Upper lobe of left lung (tissue), 6 donors: ENCODE data around the gene MYDGF. TPM values are rescaled to one million over a fixed set of nuclear protein-coding genes. Genes with fewer than 3 reads are reported as not detected.

Experiments used
- ATAC-seq, 2 donors: fragments of 200-7000 bp; cut with Tn5 transposase; one replicate each; pipeline ENCODE4 v1.9.1; 2022; ENCODE audit warnings: mild to moderate bottlenecking in 2 of 2, moderate library complexity in 2 of 2; ENCODE audit not compliant: low FRiP score in 2 of 2
- DNase-seq, 2 donors: peaks; one replicate each; pipeline ENCODE4 v3.0.0-alpha.2; 2019 to 2020
- H3K27ac ChIP-seq, 4 donors: fragments of 200-600 bp; sonication (generic); one replicate each; pipeline ENCODE4 v1.5.1; 2016 to 2019
- H3K27me3 ChIP-seq, 4 donors: fragments of 200-600 bp; sonication (generic); one replicate each; pipeline ENCODE4 v1.5.1; 2017 to 2019
- H3K36me3 ChIP-seq, 4 donors: fragments of 200-600 bp; sonication (generic); one replicate each; pipeline ENCODE4 v1.5.1; 2016 to 2019
- H3K4me1 ChIP-seq, 4 donors: fragments of 200-600 bp; sonication (generic); one replicate each; pipeline ENCODE4 v1.5.1; 2018 to 2019
- H3K4me3 ChIP-seq, 4 donors: fragments of 200-600 bp; sonication (generic); one replicate each; pipeline ENCODE4 v1.5.1; 2017 to 2019; ENCODE audit warnings: mild to moderate bottlenecking in 2 of 4, moderate library complexity in 1 of 4
- H3K9me3 ChIP-seq, 4 donors: fragments of 200-600 bp; sonication (generic); one replicate each; pipeline ENCODE4 v1.5.1; 2018 to 2019
- CTCF ChIP-seq, 6 experiments: fragments of 450-650 bp in 4 of 6; fragments of 200-600 bp in 2 of 6; sonication (generic) in 2 of 6; IDR thresholded peaks; one replicate each; pipeline ENCODE4 v1.5.1; 2016 to 2019; ENCODE audit warnings: antibody characterized with exemption in 6 of 6
- EP300 ChIP-seq, 4 donors: sonication (generic); formaldehyde crosslinking; IDR thresholded peaks; one replicate each; pipeline ENCODE4 v1.5.1; 2017; ENCODE audit warnings: antibody characterized with exemption in 4 of 4, control low read depth in 2 of 4
- POLR2A ChIP-seq, 4 donors: fragments of 450-650 bp; IDR thresholded peaks; one replicate each; pipeline ENCODE4 v1.5.1; 2016 to 2017; ENCODE audit warnings: antibody characterized with exemption in 4 of 4, mild to moderate bottlenecking in 2 of 4
- POLR2AphosphoS5 ChIP-seq, 2 donors: sonication (generic); formaldehyde crosslinking; IDR thresholded peaks; one replicate each; pipeline ENCODE4 v1.5.1; 2017; ENCODE audit warnings: antibody characterized with exemption in 2 of 2
- WGBS, 2 donors: methylation state at CpG; one replicate each; pipeline ENCODE4 v1.1.5; 2017 to 2018; 5-methylcytosine and 5-hydroxymethylcytosine counted together
- total RNA-seq, 6 donors: library from RNA; depleted of rRNA in 4 of 6; stranded (reverse); fragments of >200 nt in 4 of 6; gene quantifications; one replicate each; pipeline versions ENCODE4 v1.1.0 to v1.2.1, GENCODE V29; 2016 to 2021
- donor health status: DM: no; HTN: no; CAD: no; lungs with moderate emphysema.
- donor health status: DM: no; HTN: yes; CAD: no; lungs with severe emphysema.

MYDGF gene
- total RNA-seq, 6 donors from 2014 or later: 6.3 to 121 (median 67.1) TPM

- DNase-seq (no peak), ATAC-seq (no peak)
- no peak for TF ChIP-seq POLR2A (IDR thresholded peaks at IDR 0.05)
- TF ChIP-seq CTCF (IDR thresholded peaks at IDR 0.05): no peak
- TF ChIP-seq POLR2AphosphoS5 (IDR thresholded peaks at IDR 0.05): no peak
- TF ChIP-seq EP300 (IDR thresholded peaks at IDR 0.05): no peak
- peak overlapping the region in 2 of 4 donors; percentile 48 to 68 for H3K27ac ChIP-seq
- 28 to 40% methylated on average over 8 to 13 of the region's 13 CpGs for WGBS, 2 donors
- H3K4me1 ChIP-seq: peaks cover 30 to 54% (median 37%) of the 10 kb centered on the region in 4 donors
- peak overlapping the region in 3 of 4 donors; percentile 42 to 58 (median 48) for H3K4me3 ChIP-seq
- H3K36me3 ChIP-seq: no peaks in the 10 kb centered on the region
- no peaks in the 10 kb centered on the region for H3K27me3 ChIP-seq
- no peaks in the 10 kb centered on the region for H3K9me3 ChIP-seq
These were observed 34.4 kb downstream of the MYDGF start for GRCh38 chr19:4635754-4636116.

GRCh38 chr19:4633140-4633967 is 36.8 kb downstream of the MYDGF start:
- WGBS, 2 donors: 34 to 45% methylated on average over 14 of the region's 14 CpGs

GRCh38 chr19:4624733-4625362 is 45.3 kb downstream of the MYDGF start:
- no peak overlapping the region for H3K4me3 ChIP-seq
- 52 to 53% methylated on average over 6 of the region's 6 CpGs for WGBS, 2 donors
- no peak for ATAC-seq

More at GRCh38 chr19:4633140-4633967, 36.8 kb downstream of the MYDGF start:
- H3K4me1 ChIP-seq: peaks cover 13 to 34% (median 19%) of the 10 kb centered on the region in 4 donors
- H3K36me3 ChIP-seq: no peaks in the 10 kb centered on the region
- ATAC-seq (peak; percentile 85 to 88), DNase-seq (peak in 1 of 2 donors; percentile 83)
- no peak overlapping the region for H3K4me3 ChIP-seq
- H3K27me3 ChIP-seq: no peaks in the 10 kb centered on the region
- TF ChIP-seq CTCF (IDR thresholded peaks at IDR 0.05): peak; percentile 68 to 86 (median 76)
- TF ChIP-seq POLR2A (IDR thresholded peaks at IDR 0.05): no peak
- H3K9me3 ChIP-seq: no peaks in the 10 kb centered on the region
- peak overlapping the region in 1 of 4 donors; percentile 19 for H3K27ac ChIP-seq

GRCh38 chr19:4624301-4624700 is 45.8 kb downstream of the MYDGF start:
- 57 to 61% methylated on average over 5 of the region's 5 CpGs for WGBS, 2 donors
- Histone ChIP-seq H3K9me3 (no peaks in the 10 kb centered on the region), H3K27me3 (no peaks in the 10 kb centered on the region), H3K4me1 (no peaks in the 10 kb centered on the region), H3K36me3 (no peaks in the 10 kb centered on the region), H3K27ac (no peak overlapping the region), H3K4me3 (no peak overlapping the region)
- TF ChIP-seq POLR2A (IDR thresholded peaks at IDR 0.05) (no peak), EP300 (IDR thresholded peaks at IDR 0.05) (no peak), POLR2AphosphoS5 (IDR thresholded peaks at IDR 0.05) (no peak), CTCF (IDR thresholded peaks at IDR 0.05) (no peak)
- no peak for DNase-seq
- no peak for ATAC-seq

More at GRCh38 chr19:4624733-4625362, 45.3 kb downstream of the MYDGF start:
- H3K27ac ChIP-seq: no peak overlapping the region
- H3K9me3 ChIP-seq: no peaks in the 10 kb centered on the region
- no peaks in the 10 kb centered on the region for H3K36me3 ChIP-seq
- TF ChIP-seq POLR2AphosphoS5 (IDR thresholded peaks at IDR 0.05): no peak
- TF ChIP-seq CTCF (IDR thresholded peaks at IDR 0.05): no peak
- no peak for TF ChIP-seq POLR2A (IDR thresholded peaks at IDR 0.05)
- TF ChIP-seq EP300 (IDR thresholded peaks at IDR 0.05): no peak
- no peaks in the 10 kb centered on the region for H3K4me1 ChIP-seq
- H3K27me3 ChIP-seq: no peaks in the 10 kb centered on the region
- no peak for DNase-seq
